NCI-H1092 (cell line): Measurements from ENCODE around the gene MYO10.

Source experiments
- DNase-seq: peaks from one replicate; lab custom pipeline; 2025; lab: John Stamatoyannopoulos, UW

The MYO10 gene

DNA sequence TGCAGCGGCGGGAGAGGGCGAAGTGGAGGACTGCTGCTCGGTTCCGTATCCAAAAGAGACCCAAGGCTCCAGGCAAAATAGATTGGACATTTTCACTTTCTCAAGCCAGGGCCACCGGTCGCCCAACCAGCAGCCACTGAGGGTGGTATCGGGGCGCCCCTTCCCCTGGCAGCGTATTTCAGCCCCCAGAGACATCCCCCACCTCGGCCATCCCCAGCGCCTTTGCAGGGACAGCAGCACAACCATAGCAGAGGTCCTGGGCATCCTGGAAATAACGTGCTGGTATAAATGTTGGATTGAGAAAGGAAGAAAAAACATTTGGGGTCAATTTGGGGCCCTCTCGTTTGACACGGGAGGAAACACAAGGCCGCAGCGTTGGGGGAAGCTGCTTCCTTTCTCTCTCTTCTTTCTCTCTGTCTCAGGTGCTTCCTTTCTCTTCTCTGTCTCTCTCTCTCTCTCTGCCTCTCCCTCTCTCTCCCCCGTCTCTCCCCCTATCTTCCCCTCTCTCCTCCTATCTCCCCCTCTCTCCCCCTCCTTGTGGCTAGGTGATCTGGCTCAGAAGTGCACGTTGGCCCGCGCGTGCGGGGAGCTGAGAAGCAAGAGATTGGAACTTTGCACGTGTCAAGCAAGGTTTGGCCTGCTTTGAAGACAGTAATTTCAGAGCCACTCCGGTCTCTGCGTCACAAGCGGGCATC, 318.7 kb downstream of the MYO10 start:
- DNase-seq, result peak; percentile 31

- peak; percentile 68 for DNase-seq
These were observed 319.4 kb downstream of the MYO10 start, which contains the start of gene RETREG1 for GRCh38 chr5:16616536-16617273. Gene RETREG1 (minus strand): TSS chr5:16616997. CDS start chr5:16616971, 26 bp downstream.

- DNase-seq, result no peak
These were observed 320.1 kb downstream of the MYO10 start for GRCh38 chr5:16615741-16616535.

- DNase-seq, result no peak
These were observed 324.1 kb downstream of the MYO10 start for GRCh38 chr5:16612007-16612406.
